GM12892 (cell line): Measurements from ENCODE around the gene PVRIG.

Source experiments
- POLR2A ChIP-seq: IDR thresholded peaks from 2 replicates; pipeline ENCODE4 v1.6.1; 2011; ENCODE audit warnings: low read depth, low read length, control low read depth
- POLR2AphosphoS5 ChIP-seq: IDR thresholded peaks from 2 replicates; pipeline ENCODE4 v1.6.1; 2011; ENCODE audit warnings: low read depth, low read length, control low read depth

DNA sequence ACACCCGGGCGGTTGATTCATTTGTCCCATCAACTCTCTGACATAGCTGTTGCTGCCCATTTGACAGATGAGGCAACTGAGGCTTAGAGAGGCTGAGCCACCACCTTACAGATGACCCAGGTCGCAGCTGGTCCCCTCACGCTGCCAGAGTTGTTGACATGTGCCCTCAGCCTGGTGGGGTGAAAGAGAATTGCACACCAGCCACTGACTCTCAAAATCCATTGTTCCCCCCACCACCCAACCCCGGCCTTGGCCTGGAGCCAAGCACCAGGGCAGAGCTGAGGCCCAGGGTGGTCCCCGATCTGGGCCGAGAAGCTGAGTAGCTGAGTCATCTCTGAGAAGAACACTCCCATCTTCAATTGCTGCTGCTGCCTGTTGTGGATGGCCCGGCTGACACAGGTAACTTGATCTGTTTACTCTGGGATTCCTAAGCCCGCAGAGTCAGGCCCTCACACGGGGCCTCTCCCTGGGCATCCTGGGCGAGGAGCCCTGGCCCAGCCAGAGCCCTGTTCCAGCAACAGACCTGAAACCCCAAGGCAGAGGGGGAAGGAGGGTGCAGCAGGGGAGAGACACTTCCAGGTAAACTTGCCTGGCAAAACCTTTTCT, 27.5 kb downstream of the PVRIG start:
- TF ChIP-seq POLR2AphosphoS5 = no peak
- TF ChIP-seq POLR2A = no peak
